Limb (tissue), 2 donors: ENCODE data around the gene STAC.
"Not testable (repeated sequence)": the region's sequence is repeated elsewhere in the genome, so short reads cannot be mapped to it uniquely, and the experiment has no call there.

Source experiments
- DNase-seq, 2 donors: peaks; one replicate each; pipeline ENCODE4 v3.0.0-alpha.2; 2016; ENCODE audit errors: extremely low spot score in 2 of 2

The STAC gene

DNA sequence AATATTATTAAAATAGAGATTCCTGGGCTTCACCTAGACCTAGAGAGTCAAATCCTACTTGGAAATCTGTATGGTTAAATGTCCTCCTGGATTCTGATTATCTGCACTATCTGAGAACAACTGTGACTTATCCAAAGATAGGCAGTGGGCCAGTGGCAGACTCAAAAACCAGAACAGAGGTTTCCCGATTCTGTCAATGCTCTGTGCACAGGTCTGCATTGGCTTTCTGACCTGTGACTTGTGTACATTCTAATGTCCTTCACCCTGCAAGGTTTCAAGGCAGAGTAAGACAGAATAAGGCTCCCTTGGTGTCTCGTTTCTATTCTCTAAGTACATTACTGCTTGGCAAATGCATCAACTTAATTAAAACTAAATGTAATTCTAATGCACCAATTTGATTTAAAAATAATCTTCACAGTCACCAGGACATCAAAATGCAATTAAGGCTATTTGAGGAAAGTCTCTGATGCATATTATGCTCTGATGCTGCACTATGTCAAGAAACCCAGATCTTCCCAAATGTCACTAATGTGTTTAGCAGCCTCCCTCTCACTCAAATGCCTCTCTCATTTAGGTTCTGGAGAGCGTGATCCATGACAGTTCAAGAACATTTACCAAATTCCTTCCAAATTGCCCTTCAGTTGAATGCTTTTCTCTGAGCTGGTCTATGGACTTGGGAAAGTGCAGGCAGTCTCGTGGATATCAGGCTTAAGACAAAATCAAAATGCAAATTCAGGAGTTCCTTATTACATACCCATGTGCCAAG is 140.1 kb downstream of the STAC start:
- no peak for DNase-seq

DNA sequence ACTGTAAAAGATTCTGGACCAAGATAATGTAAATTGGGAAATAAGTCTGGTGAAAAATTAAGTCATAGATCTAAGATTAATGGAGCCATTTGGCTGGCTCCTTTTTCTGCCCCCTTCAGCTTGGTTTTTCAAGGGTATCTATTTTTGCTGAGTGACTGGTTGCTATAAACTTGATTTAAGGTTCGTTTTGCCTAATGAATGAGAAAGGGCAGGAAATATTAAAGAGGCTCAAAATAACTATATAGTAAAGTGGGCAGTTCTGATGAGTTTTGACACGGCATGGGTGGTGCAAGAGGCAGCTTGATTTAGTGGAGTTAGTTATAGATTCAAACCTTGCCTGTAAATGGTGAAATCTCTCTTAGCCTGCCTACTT is 140.7 kb downstream of the STAC start:
- no peak for DNase-seq

DNA sequence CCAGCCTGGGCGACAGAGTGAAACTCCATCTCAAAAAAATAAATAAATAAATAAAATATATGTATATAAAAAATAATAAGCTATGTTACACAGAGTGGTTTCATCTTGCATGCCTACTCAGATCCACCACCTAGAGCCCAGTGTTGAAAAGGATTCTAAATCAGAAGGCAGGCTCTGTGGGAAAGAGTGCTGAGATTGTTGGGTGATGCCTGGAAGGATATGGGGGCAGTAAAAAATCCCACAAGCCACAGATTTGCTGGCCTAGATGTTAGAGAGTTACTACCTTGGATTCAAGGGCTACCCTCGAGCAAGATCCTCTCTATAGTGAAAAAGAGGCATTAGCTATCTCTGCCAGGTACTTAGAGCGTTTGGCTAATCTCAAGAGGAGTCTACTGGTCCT is 144.3 kb downstream of the STAC start:
- no peak for DNase-seq

DNA sequence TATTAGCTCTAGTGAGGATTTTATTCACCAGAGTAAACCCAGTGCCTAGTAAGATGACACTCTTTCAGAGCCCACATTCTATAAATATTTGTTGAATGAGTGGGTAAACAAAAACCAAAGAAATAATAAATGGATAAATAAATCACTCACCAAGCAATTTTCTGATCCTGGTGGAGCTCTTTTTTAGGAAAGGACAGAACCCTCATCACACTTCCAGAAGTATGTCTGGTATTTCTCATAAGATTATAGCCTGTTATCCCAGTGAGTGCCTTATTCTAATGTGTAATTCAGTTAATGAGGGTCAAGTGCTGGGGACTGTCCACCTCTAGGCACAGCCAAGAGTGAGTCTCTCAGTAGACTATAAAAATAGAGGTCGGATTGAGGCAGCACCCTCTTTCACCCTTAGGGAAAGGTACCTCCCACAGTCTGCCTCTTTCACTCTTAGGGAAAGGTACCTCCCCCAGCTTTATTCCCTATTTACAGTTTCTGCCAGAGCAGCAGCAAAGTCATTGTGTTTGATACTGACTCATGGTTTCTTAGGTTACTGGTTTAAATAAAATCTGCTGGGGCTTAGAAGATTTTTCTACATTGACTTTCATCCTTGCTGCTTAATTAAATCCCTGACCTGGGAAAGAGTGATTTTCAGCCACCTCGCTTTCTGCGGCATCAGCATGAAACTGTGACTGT is 145.0 kb downstream of the STAC start:
- no peak for DNase-seq

DNA sequence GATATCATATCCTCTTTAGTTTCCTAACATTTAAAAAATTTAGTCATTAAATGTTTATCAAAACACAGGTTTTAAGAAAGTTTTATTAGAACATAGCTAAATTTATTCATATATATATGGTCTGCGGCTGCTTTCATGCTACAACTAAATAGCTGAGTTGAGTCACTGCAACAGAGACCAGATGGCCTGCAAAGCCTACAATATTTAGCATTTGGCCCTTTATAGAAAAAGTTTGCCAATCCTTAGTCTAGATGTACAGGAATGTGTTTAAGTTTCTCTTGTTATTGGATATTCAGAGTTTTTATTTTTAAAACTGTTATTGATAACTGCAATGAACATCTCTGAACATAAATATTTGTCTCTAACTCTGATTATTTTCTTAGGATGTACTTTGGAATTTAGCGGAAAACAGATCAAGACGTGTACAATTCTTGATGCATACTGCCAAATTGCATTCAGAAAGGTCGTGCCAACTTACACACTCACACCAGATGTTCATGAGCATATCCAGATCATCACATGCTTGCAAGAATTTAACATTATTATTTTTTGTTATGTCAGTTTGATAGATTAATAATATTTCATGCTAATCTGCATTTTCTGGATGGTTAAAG is 157.9 kb downstream of the STAC start:
- DNase-seq, result peak in 1 of 2 donors; percentile 44

DNA sequence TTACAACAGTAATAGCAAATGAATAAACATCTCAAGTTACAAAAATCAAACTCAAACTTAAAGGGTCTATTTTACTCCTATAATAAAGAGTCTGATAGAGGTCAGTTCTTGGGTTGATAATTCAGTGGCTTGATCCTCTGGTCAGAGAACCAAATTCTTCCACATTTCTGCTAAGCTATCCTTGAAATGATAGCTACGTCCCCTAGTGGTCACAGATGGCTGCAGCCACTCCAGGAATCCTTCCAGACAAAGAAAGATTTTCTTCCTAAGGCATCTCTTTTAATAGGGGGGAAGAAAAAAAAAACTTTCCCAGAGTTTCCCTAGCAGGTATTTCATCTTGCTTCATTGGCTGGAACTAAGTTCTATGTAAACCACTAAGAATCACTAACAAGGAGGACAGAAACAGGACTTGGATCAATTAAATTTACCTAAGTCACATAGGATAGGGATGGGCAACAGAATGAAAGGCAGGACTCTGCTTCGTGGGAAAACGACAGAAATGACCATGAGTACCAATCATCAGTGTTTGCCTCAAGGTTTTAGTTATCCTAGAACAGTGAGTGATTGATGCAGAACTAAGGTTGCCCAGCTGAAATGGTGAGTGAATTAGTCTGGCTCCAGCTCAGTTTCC is 160.7 kb downstream of the STAC start:
- no peak for DNase-seq

DNA sequence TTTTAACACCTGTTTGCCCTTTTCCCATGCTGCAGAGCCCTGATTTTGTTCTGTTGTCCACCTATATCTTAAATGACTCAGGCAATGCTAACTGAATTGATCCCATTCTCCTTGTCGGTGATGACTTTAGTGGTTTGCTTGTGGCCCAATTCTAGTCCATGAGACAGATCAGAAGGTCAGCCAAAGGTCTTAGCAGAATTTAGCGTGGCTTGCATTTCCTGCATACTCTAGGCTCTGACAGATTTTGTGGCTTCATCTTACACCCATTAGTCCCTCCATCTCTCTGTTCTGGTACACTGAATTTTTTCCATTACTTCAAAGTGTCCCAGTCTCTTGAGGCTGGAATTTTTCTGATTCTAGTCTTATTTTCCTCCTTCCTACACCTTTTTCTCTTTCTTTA is 161.9 kb downstream of the STAC start:
- no peak for DNase-seq

DNA sequence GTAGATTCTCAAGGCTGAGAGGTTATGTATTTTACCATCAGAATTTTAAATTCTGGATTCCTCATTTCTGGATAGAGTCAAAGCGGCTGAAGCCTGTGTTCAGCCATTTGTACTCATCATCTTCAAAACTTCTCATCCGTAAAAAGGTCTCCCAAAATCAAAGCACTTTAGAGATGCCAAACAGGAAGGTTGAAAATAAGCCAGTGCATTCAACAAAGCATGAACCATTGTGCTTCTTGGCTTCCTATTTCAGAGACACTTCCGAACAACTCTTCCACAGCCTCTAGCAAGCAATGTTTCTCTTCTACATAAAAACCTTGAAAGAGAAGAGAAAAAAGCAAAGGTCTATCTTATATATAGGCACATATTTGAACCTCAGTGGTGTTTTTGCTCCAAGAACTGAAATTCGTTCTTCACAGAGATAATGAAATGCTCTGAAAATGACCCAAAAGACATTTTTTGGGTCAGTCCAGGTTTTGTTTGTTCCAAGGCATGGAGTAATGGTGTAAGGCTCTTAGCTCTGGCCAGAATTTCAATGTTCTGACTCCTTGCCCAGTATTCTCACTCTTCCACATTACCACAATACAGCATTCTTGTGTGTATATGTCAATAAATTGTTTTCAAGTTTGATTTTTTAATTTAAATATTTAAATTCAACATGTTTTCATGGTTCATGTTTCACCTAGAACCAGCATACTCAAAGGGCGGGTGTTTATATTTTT is 163.1 kb downstream of the STAC start:
- peak in 1 of 2 donors; percentile 8 for DNase-seq

DNA sequence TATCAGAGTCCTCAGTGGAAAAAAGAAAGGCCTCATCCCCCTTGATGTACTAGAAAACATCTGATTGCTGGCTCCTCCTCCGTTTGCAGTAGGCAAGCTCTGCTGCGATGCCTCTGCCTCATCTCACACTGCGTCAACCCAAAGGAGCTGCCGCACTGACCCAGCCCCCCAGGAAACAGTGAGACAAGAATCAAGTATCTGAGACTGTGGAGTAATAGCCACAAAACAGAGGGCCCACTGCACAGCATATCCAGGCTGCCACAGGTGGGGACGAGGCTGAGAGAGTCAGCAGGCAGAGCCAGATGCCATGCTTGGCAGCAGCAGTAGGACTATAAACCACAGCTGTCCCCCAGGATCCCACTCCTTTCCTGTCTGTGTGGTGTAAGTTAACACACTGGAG is 165.9 kb downstream of the STAC start:
- peak; percentile 47 to 60 for DNase-seq

DNA sequence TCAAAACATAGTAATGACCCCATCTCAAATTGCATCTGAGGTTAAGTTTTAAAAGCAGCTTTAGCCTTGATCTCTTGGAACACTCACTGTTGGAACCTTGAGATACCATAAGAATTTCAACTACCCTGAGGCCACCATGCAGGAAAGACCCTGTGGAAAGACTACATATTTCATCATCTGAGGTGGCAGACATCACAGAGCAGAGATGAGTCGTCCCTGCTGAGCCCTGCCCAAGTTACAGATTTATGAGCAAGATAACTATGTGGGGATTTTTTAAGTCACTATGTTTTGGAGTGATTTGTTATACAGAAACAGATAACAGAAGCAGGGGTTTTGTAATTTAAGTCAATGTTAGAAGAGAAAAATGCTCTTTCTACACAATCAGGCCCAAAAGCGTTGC is 168.4 kb downstream of the STAC start:
- DNase-seq, result no peak

DNA sequence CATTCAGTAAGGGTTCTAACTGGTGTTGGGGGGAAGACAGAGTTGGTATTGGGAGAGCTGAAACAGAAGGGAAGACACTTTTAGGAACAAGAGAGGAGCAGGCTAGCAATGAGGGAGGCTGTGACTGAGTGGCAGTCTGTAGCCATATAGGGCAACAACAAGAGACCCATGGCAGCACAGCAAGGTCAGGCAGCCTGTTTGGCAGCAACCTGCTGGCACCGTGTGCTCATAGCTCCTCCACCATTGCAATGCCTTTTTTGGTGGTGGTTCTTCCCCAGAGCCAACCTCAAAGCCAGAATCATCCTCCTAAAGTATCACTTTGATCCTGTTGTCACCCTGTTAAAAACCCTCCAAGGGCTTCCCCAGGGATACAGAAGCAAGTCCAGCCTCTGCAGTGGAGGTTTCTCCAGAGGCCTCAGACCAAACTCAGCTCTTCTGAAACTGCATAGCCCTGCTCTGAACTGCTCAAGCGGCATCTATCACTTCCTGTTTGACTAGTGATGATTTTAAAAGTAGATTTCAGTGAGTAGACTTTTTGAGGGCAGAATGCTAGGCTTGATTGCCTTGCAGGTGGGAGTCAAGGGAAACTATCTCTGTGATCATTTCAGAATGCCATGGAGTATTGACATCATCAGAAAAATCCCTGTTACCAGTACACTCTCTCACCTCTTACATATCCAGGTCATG is 176.9 kb downstream of the STAC start:
- DNase-seq, result no peak

DNA sequence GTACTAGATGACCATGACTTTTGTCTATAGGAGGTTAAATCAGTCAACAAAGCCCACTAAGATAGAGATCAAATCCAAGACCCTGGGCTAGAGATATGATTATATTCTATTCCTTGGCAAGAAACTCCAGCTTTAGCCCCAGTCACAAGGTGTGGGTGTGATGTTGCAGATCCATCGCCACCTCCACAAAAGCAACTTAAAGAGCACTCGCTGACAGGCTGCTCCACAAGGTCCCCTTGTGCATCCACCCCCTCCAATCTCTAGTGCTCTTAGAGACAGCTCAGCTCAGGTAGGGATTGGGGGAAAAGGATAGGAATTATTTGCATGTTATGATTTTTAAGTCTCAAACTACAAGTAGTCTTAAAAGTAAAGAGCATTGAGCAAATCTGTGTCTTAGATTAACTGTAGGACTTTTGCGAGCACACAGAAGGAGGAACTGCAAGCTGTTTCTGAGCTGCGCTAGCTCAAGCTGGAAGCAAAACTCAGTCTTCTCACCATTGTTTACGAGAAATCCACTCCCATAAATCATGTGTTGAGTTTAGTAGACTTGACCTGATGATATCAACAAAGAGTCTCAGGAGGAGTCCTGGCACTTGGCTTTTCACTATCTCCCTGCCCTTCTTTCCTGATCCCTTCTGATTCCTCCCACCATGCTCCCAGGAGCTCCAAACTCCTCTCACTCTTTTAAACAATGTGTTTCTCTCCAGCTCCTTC is 177.6 kb downstream of the STAC start:
- DNase-seq, result no peak

DNA sequence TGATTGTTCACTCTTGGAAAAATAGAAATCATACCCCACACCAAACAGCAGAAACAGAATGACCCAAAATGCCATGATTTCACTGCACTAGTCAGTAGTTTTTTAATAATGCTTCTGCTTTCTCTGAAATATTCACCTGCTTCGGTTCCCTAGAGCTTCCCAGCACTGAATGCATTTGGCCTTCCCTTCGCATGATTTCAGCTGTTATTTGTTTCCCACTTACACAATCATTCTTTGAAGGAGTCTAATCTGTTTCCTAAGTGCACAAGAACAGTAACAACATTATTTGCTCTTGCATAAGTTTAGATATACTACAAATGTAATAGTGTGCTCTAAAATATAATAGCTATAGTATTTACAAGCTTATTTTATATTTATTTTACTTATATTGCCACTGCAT is 178.7 kb downstream of the STAC start:
- no peak for DNase-seq

DNA sequence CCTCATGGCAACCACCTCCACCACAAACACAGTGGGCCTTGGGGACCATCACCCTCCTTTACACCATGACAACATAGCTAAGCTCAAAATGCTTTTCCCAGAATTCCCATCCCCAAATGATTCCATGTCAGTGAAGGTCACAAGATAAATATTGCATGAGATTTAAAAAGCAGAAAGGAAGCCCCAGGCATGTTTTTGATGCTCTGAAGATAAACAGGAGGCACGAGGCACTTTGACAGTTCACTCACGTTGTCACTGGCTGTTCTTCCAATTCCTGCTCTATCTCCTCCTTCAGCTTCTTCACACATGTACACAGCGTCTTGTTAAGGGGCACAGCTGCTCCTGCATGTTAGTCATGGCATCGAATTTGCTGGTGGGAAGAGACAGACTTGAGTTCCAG is 180.4 kb downstream of the STAC start:
- no peak for DNase-seq

DNA sequence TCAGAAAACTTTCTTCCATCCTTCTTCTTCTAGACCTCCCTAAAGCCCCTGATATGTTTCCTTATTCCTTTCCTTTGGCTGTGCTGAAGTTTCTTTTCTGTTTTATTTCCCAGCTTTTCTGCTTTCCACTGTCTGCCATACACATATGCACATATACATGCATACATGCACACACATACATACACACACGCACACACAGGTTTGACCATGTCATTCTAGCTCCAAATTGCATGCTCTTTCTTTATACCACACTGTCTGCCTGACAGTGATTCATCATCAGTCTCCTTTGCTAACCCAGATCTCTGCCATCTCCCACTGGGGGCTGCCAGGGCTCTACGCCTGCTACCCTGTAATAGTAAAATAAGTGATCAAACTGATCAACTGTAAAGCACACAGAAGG is 181.3 kb downstream of the STAC start:
- no peak for DNase-seq

DNA sequence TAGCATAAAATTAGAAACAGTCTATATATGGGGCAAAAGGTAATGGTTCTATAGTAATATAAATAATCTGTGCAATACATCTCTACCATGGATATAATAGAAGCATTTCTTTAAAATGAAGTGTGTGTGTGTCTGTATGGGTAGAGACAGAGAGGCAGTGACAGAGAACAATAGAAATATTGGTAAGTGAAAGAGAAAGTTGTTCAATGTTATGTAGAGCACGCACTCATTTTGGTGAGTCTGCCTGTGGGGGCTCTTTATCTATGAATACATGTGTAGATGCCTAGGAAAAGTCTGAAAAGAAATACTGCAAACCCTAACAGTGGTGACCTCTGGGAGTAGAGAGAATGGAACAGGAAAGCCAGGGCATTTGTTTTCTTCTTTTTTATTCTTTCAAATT is 182.6 kb downstream of the STAC start:
- DNase-seq, result no peak

DNA sequence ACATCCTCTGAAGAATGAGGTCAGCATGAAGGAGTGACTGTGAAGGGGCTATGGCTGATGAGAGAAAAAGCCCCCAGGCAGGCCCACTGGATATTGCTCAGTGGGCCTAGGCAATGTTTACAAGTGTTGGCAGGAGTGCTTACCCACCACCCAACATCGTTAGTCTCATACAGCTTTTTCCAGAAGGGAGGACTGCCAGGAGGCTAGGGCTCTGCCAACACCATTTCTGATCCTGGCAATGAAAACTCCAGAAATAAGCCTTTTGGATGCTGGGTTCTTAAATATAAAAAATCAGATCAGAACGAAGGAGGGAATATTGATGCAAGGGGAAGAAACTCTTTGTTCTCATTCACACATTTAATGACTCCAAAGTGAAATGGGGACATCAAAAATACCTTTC is 194.9 kb downstream of the STAC start:
- no peak for DNase-seq

DNA sequence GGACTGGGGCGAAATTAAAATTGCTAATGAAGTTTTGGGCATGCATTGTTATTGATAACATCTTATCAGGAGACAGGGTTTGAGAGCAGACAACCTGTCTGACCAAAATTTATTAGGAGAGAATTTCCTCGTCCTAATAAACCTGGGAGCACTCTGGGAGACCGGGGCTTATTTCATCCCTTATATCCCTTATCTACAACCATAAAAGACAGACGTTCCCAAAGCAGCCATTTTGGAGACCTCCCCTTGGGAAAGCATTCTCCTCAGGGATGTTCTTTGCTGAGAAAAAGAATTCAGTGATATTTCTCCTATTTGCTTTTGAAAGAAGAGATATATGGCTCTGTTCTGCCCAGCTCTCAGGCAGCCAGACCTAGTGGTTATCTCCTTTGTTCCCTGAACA is 198.1 kb downstream of the STAC start:
- DNase-seq, result not testable (repeated sequence)

DNA sequence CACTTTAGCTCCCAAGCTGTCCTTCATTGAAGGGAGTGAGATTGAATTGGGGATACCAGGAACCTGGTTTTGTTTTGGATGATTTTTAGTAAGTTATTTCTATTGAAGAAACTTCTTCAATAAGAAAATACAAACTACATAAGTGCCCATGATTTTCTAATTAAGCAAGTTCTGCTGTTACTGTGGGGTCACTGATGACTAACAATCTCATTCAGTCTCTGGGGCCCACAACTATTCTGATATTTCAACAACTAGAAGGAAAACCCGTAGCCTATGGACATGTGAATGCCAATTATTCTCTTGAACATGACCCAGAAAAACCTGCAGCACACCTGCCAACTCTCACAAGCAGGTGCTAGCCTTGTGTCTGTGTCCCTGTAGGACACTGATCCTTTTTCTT is 199.4 kb downstream of the STAC start:
- no peak for DNase-seq

DNA sequence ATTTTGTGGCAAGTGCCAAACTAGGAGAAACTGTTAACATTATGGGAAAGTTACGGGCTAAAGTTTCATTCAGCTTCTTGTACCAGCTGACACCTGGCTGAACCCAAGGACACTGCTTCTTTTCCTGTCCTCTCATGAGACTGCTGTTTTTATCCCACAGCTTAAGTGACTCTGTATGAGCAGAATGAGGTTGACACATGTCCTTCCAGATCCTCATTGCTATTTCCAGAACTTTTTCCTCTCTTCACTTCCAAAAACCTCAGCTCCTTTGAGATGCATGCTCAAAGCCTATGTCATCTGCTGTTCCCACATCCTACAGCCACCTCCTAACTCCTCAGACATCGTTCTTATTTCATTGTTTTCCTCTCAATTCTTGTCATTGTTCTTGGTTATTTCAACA is 200.4 kb downstream of the STAC start:
- DNase-seq, result no peak

DNA sequence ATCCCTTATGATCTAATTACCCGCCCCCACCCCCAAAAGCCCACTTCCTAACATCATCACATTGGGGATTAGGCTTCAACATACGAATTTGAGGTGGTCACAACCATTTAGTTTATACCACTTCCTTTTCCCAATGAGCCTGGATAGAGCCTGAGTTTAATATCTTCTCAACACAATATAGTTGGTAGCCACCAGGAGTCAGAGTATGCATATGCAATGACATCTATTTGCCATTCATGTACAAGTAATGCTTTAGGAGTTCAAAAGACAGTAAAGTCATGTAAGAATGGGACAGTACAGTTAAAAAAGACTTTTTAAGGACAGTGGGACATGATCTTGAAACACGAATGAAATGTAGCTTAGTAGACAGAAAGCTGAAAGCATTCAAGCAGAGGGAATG is 211.7 kb downstream of the STAC start:
- DNase-seq, result no peak
